ENCODE measurements around the gene ARHGDIG. TPM values are rescaled to one million over a fixed set of nuclear protein-coding genes. Genes with fewer than 3 reads are reported as not detected.
"Not testable (repeated sequence)": the region's sequence is repeated elsewhere in the genome, so short reads cannot be mapped to it uniquely, and the experiment has no call there.

ARHGDIG gene
- total RNA-seq, 1 experiment from 2014 or later, result 3.1 TPM

DNA sequence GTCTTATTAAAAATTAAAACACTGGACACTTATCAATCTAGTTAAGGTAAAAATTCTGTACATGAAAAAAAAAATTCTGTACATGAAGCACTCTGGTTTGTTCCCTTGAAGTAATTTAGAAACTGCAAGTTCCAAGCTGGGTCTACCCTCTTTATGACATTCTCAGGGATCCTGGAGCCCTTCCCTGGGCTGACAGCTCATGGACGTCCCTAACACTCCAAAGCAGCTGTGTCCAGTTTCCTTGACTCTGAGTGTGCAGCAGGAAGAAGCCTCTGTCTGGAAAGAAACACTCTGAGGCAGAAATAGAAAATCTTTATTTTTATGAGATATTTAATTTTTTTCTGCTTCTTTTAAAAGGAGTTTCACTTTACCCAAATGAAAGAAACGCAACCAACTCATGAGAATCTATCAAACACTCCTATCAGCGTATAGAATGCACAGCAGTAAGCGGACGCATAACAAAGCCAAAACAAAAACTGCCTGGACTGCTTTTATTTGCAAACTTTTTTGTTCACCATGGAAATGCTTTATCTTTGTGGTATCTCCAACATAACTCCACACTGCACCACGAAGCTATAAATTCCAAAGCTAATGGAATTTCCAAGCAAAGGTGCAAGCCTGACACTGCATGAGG lies 50.9 kb downstream of the ARHGDIG start:
- not testable (repeated sequence) for H3K9me3 ChIP-seq (ENCODE audit: low read length); H3K9me2 ChIP-seq (replicated peaks; ENCODE audit: insufficient read depth, low read length); H3K4me1 ChIP-seq (ENCODE audit: low read length); H2AFZ ChIP-seq (ENCODE audit: low read length); DNase-seq; H3K4me2 ChIP-seq (ENCODE audit: low read depth, low read length, poor library complexity, severe bottlenecking); H3K27me3 ChIP-seq (ENCODE audit: low read length); H3K27ac ChIP-seq (ENCODE audit: low read length); H3K9ac ChIP-seq (ENCODE audit: low read length); H3K36me3 ChIP-seq (ENCODE audit: insufficient read depth, low read length); H3K4me3 ChIP-seq (ENCODE audit: low read length); H4K20me1 ChIP-seq (ENCODE audit: insufficient read depth, low read depth, low read length)
- H3K79me2 ChIP-seq (ENCODE audit: low read length), result peaks cover 85% of the 10 kb centered on the region

Other genes starting within 250 kb of the ARHGDIG start
- 11.9 and 25.7 TPM in 2 replicates for gene POLR3K, start 227.0 kb upstream of the ARHGDIG start, total RNA-seq (2014; rRNA removed; shearing (Covaris generic); ENCODE audit: low replicate concordance)
- gene SNRNP25, start 226.8 kb upstream of the ARHGDIG start, total RNA-seq (2014; rRNA removed; shearing (Covaris generic); ENCODE audit: low replicate concordance), result 21.8 and 50.3 TPM in 2 replicates
- gene RHBDF1, start 208.0 kb upstream of the ARHGDIG start, total RNA-seq (2014; rRNA removed; shearing (Covaris generic); ENCODE audit: low replicate concordance), result 0.43 TPM in 1 of 2 replicates, not detected in the other
- 182 and 298 TPM in 2 replicates for gene MPG, start 202.4 kb upstream of the ARHGDIG start, total RNA-seq (2014; rRNA removed; shearing (Covaris generic); ENCODE audit: low replicate concordance)
- gene NPRL3, start 141.9 kb upstream of the ARHGDIG start, total RNA-seq (2014; rRNA removed; shearing (Covaris generic); ENCODE audit: low replicate concordance), result 10.5 and 24.2 TPM in 2 replicates
- gene HBZ, start 127.9 kb upstream of the ARHGDIG start, total RNA-seq (2014; rRNA removed; shearing (Covaris generic); ENCODE audit: low replicate concordance), result not detected in 2 replicates
- not detected in 2 replicates for gene HBM, start 114.6 kb upstream of the ARHGDIG start, total RNA-seq (2014; rRNA removed; shearing (Covaris generic); ENCODE audit: low replicate concordance)
- gene HBA2, start 107.7 kb upstream of the ARHGDIG start, total RNA-seq (2014; rRNA removed; shearing (Covaris generic); ENCODE audit: low replicate concordance), result not detected in 2 replicates
- gene HBA1, start 103.9 kb upstream of the ARHGDIG start, total RNA-seq (2014; rRNA removed; shearing (Covaris generic); ENCODE audit: low replicate concordance), result not detected in 2 replicates
- not detected in 2 replicates for gene HBQ1, start 100.1 kb upstream of the ARHGDIG start, total RNA-seq (2014; rRNA removed; shearing (Covaris generic); ENCODE audit: low replicate concordance)
- 85.6 and 110 TPM in 2 replicates for gene LUC7L, start 51.1 kb upstream of the ARHGDIG start, total RNA-seq (2014; rRNA removed; shearing (Covaris generic); ENCODE audit: low replicate concordance)
- gene FAM234A, start 45.8 kb upstream of the ARHGDIG start, total RNA-seq (2014; rRNA removed; shearing (Covaris generic); ENCODE audit: low replicate concordance), result 12.2 and 24.5 TPM in 2 replicates
- not detected in 2 replicates for gene RGS11, start 4.6 kb upstream of the ARHGDIG start, total RNA-seq (2014; rRNA removed; shearing (Covaris generic); ENCODE audit: low replicate concordance)
- 0.71 TPM in 1 of 2 replicates, not detected in the other for gene PDIA2, start 2.6 kb downstream of the ARHGDIG start, total RNA-seq (2014; rRNA removed; shearing (Covaris generic); ENCODE audit: low replicate concordance)
- gene AXIN1, start 72.1 kb downstream of the ARHGDIG start, total RNA-seq (2014; rRNA removed; shearing (Covaris generic); ENCODE audit: low replicate concordance), result 14.6 and 46.4 TPM in 2 replicates
- gene MRPL28, start 89.9 kb downstream of the ARHGDIG start, total RNA-seq (2014; rRNA removed; shearing (Covaris generic); ENCODE audit: low replicate concordance), result 38.1 and 103 TPM in 2 replicates
- 50.0 and 58.1 TPM in 2 replicates for gene PGAP6, start 101.4 kb downstream of the ARHGDIG start, total RNA-seq (2014; rRNA removed; shearing (Covaris generic); ENCODE audit: low replicate concordance)
- gene NME4, start 116.6 kb downstream of the ARHGDIG start, total RNA-seq (2014; rRNA removed; shearing (Covaris generic); ENCODE audit: low replicate concordance), result 102 and 190 TPM in 2 replicates
- 5.3 and 10.4 TPM in 2 replicates for gene DECR2, start 121.3 kb downstream of the ARHGDIG start, total RNA-seq (2014; rRNA removed; shearing (Covaris generic); ENCODE audit: low replicate concordance)
- 6.0 and 17.2 TPM in 2 replicates for gene RAB11FIP3, start 145.1 kb downstream of the ARHGDIG start, total RNA-seq (2014; rRNA removed; shearing (Covaris generic); ENCODE audit: low replicate concordance)
- gene CAPN15, start 247.1 kb downstream of the ARHGDIG start, total RNA-seq (2014; rRNA removed; shearing (Covaris generic); ENCODE audit: low replicate concordance), result 26.7 and 51.3 TPM in 2 replicates